GM19099 (cell line): ENCODE data around the gene PAWR.

ENCODE experiments used
- POLR2A ChIP-seq: IDR thresholded peaks from 3 replicates; pipeline ENCODE4 v1.6.1; 2011; ENCODE audit warnings: low read depth; ENCODE audit not compliant: insufficient read length; ENCODE audit errors: extremely low read depth

The PAWR gene

DNA sequence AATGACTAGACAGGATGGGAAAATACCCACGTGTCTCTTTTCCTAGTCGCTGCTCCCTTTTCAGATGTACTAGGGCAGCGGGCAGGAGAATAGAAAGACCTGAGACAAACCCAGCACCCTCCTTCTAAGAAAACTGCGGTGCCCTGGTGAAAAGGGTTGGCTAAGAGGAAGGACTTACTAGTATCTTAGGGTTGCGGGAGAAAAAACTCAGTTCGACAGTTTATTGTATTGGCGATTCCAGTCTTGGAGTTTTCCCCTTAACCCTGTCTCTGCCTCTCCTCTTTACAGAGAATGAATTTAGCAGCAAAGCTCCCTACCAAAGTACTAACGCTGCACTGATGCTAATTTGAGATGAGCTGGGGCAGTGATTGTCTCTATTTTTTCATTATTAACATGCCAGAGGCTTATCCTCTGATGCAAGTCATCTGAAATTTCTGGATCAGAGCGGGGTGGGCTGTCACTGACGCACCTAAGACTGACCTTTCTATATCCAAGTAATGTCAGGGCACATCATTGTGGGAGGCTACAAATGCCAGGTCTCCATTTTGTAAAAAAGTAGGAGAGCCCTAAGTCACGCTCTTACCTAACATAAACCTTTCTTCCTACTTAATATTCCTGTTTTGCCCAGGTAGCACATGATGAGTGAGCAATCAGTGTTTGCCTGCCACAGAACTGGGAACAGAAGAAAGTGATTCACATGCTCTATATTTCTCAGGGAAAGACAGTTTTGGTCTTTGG is 916 bp upstream of the PAWR start:
- no peak for TF ChIP-seq POLR2A

DNA sequence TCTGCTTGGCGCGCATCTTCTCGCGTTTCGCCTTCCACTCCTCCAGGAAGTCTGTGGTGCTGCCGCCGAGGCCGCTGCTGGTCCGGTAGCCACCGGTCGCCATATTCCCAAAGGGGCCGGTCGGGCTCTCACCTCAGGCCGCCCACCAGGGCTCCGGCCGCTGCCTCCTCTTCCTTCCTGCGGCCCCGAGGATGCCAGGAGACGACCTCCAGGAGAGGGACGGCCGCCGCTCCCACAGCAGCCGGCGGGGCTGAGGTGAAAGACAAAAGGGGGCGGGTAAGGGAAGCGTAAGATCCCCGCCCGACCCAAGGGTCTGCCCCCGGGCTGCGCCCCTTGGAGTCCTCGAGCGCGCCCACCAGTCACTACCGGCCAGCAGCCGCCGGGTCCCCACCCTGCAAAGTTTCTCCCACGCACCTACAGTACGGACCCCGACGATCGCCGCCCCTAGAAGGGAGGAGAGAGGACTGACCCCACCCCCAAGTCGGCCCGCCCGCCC is 574 bp downstream of the PAWR start:
- peak; percentile 32 for TF ChIP-seq POLR2A

DNA sequence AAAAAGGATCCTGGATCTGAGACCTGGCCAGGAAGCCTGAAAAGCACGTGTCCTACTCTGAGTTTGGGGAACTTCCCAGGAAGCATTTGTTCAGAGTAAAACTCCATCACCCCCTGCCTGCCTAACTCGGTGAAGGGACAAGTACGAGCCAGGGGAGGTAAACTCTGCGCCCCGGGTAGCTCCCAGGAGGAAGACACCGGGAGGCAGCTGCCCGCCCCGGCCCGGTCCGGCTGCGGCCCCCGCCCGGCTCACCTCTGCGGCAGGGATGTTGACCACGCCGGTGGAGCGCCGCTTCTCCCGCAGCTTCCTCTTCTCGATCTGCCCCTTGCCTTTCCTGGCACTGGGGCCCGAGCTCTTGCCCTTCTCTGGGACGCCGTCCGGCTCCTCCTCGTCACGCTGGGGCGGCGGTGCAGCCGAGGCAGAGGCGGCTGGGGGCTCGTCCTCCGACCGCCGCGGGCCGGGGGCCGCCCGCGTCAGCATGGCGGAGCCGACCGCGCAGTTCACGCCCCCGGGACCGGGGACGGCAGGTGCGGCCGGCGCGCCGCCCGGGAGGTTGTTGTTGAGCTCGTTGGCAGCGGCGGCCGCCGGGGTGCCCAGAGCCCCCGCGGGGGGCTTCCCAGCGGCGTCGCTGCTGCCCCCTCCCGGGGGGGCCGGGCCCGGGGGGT is 1.2 kb downstream of the PAWR start:
- TF ChIP-seq POLR2A = no peak

DNA sequence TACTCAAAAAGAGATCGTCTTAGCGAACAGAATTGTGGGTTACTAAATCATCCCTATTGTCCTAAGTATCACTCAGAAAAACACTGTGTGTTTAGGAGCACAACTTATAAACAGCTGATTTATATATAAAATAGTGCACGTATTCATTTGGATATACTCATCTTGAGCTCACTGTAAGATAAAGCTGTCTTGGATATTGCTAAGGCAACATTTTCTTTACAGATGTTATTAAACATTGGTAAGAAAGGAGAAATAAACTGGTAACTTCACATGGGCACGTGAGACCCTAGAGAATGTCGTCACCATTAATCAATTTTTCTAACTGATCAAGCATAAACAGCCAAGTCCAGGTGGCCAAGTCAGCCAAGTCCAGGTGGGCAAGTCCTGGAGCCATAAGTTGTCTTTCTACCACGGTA is 1.7 kb downstream of the PAWR start:
- no peak for TF ChIP-seq POLR2A

DNA sequence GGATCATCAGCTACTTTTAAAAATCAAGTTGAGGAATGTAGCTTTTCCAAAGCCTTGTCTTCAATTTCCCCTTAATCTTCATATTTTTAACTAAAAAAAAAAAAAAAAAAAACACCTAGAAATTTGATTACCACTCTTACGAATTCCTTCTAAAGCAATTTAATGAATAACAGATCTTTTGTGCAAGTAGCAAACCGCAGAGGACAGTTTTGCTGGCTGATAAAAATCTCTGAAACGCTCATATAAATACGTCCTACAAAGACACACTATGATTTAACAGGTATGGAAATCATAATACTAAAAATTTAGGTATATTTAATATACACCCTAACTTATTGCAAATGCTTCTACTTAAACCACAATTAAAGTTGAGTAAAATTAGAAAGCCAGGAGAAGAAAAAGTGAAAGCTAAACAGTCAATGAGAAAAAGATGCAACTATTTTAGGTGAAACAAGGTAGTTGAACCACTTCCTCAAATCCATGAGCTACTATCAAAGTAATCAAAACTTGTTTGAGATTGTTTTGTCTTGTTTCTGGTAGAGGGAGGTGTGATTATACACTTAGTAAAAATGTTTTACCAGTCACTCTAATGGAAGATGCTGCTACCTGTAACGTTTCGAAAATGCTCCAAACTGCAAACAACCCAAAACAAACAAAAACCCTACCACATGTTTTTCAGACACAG is 2.2 kb downstream of the PAWR start:
- TF ChIP-seq POLR2A = no peak

DNA sequence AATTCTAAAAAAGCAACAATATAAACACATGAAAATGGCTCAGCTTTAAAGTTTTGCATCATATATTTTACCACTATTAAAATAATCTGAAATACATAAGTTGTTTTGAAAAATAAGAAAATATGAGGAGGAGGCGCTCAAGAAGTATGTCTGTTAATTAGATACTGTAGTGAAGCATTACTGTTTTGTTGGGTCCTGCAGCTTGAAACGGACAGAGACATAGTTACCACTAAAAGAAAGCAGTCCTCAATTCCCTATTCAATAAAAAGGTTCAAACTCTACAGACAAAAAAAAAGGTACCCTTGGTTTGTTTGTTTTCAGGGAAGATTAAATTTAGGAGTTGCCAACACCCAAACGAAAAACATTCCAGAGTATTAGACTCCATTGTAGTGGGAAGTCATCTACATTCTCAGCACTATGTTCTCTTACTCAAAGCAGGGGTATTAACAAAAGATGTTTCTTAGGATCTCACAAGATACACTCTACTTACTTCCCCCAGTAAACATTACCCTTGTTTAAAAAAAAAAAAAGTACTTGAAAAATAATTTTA is 3.0 kb downstream of the PAWR start:
- no peak for TF ChIP-seq POLR2A

DNA sequence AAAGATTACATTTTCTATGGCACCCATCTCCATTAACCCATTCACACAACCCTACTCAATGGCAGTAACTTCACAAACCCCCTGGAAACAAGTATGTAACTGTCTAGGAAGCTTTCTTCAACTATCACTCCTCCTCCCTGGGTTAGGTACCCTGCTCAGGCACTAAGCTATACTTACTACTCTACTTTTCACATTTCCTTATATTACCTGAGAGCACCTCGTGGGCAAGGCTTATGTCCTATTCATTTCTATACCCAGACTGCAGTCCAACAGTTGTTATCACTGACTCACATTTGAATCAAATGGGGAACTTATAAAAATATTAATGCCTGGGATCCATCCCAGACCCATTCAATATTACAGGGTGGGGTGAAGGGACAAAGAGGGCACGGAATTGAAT is 4.6 kb downstream of the PAWR start:
- TF ChIP-seq POLR2A = no peak

DNA sequence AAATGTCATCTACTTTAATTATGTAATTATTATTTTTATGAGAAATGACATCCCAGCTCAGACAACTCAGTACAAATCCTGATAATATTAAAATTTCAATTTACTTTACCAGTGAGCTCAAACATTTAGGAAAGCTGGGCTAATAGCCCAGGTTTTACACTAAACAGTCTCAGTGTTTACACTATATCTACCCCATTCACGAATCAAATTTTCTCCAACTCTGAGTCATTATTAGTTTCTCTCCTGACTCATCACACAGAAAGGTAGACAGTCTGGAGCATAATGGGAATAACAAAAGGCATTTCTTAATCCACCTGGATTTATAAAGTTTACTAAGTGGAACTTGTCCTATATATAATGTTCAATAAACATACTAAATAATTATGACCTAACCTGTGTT is 5.7 kb downstream of the PAWR start:
- TF ChIP-seq POLR2A = no peak

DNA sequence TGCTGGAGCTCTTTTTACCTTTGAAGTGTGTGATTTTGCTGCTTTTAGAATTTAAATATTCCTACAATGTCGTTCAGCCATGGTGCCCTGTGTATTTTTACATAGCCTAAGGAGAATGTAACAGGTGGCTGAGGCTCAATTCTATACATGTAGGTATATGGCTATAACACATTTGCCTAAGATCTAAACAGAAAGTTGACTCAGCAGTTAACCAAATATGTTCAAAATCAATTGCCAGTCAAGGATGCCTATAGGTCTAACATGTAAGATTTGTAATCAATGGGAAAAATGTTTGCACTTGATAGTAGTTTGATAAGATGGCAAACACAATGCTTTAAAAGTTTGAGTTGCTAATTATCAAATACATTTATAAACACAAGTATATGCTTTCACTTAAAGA is 8.2 kb downstream of the PAWR start:
- TF ChIP-seq POLR2A = no peak

DNA sequence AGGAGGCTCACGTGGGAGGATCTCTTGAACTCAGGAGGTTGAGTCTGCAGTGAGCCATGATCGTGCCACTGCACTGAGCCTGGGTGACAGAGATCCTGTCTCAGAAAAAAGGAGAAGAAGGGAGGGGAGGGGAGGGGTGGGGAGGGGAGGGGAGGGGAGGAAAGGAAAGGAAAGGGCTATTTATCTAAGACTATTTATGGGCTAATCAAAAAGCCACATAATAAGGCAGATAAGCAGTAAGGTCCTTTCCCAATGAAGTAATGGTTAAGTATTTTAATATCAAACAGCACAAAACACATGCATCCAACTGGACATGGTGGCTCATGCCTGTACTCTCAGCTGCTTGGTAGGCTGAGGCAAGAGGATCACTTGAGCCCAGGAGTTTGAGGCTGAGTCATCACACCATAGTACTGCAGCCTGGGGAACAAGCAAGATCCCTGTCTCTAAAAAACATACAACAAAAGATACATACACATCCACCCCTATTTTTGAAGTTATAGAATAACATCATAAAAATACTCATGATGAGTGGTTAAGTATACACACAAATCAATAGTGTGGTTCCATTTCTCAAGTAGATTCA is 9.7 kb downstream of the PAWR start:
- TF ChIP-seq POLR2A = no peak

DNA sequence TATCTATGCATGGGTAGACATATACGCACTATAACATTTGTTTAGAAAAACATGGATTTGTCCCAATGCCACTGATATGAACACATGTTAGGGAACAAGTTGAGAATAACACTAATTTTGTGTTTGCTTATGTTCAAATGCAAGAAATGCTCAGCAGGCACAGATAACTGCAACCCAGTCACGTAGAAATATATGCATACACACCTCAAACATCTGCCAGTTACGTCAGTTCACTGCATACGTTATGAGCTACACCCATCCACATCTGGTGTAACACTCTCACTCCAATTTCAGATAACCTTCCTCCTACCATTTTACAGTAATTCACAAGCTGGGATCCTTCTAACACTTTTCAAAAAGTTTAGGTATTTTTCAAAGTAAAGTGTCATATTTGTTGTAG is 10.7 kb downstream of the PAWR start:
- TF ChIP-seq POLR2A = no peak

DNA sequence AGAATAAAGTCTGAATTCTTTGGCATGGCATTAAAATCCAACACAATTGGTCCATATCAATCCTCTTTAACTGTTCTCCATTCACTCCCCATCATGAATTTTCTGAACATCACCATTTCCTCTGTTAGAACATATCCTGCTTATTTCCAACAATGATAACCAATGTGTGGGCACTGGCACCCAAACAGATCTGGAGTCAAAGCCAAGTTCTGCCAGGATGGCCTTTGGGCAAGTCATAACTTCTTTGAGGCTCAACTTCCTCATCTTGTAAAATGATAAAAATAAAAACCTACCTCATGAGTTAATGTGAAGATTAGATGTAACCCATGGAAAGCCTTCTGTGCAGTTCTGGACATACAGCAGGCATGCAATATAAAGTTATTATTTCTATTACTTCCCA is 12.5 kb downstream of the PAWR start:
- no peak for TF ChIP-seq POLR2A

DNA sequence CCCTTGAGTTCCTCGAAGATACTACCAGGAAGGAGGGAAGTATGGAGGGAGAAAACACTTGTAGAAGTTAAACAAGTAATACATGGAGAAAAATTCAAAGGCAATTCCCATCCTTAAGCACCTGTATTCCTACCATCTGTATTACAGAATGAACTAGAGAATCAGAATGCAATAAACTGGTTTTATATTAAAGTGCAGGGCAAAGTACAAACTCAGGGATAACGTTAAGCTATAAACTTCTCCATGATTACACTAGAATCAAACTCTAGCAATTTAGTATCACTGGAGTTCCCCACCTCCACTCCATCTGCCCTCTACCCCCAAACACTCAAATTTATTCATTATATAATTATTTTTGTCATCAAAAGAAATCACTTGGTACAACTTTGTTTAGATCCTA is 13.1 kb downstream of the PAWR start:
- TF ChIP-seq POLR2A = no peak

DNA sequence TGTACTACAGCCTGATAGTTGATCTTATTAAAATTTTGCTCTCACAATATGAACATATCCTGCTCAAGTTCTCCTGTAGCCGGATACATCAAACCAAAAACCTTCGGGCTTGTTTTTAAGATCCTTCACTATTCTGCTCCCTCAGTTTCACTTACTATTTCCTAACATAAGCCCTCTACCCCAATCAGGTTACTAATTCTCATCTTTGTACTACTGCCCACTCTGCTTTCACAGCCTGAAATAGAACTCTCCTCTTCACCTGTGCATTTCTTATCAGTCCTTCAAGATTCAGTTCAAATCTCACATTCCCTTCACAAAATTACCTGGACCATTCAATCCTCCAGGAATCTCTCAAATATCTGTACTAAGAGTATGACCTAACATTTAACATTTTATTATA is 14.2 kb downstream of the PAWR start:
- TF ChIP-seq POLR2A = no peak

DNA sequence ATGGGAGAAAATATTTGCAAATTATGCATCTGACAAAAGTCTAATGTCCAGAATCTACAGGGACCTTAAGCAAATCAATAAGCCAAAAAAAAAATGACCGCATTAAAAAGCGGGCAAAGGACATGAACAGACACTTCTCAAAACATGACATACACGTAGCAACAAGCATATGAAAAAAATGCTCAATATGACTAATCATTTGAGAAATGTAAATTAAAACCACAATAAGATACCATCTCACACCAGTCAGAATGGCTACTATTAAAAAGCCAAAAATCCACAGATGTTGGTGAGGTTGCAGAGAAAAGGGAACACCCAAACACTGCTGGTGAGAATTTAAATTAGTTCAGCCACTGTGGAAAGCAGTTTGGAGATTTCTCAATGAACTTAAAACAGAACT is 16.1 kb downstream of the PAWR start:
- TF ChIP-seq POLR2A = no peak
